HUES6 (cell line): ENCODE results near the gene EMP1.
"Not testable (repeated sequence)": the region's sequence is repeated elsewhere in the genome, so short reads cannot be mapped to it uniquely, and the experiment has no call there.

Source experiments
- H3K27ac ChIP-seq: 2 replicates; pipeline ENCODE4 v1.7.0; 2013; ENCODE audit warnings: low read depth, mild to moderate bottlenecking, low read length, inconsistent platforms
- H3K27me3 ChIP-seq: 2 replicates; pipeline ENCODE4 v1.6.1; 2013; ENCODE audit warnings: low read length; ENCODE audit not compliant: control insufficient read depth, insufficient read depth
- H3K36me3 ChIP-seq: 2 replicates; pipeline ENCODE4 v1.6.1; 2013; ENCODE audit warnings: low read length; ENCODE audit not compliant: control insufficient read depth, insufficient read depth
- H3K4me1 ChIP-seq: 2 replicates; pipeline ENCODE4 v1.6.1; 2013; ENCODE audit warnings: low read length; ENCODE audit not compliant: control insufficient read depth, insufficient read depth
- H3K4me3 ChIP-seq: 2 replicates; pipeline ENCODE4 v1.5.1; 2013; ENCODE audit warnings: low read depth, low read length
- H3K9ac ChIP-seq: one replicate; pipeline ENCODE4 v1.6.1; 2013; ENCODE audit warnings: mild to moderate bottlenecking, low read length
- H3K9me3 ChIP-seq: 2 replicates; pipeline ENCODE4 v1.6.1; 2013; ENCODE audit warnings: low read depth, low read length; ENCODE audit not compliant: control insufficient read depth, insufficient read depth

The EMP1 gene

DNA sequence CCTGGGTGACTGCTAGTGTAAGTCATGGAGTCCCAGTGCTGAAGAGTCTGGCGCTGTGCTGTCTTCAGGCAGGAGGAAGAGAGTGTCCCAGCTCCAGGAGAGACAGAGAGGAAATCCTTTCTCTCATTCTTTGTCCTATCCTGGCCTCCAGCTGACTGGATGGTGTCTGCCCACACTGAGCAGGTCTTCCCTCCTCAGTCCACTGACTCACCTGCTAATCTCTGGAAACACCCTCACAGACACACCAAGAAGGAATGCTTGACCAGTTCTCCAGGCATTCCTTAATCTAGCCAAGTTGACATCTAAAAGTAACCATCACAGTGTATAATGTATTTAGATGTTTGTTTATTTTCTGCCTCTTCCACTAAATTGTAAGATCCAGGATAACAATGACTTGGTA, 53.9 kb downstream of the EMP1 start:
- Histone ChIP-seq H3K9ac (no peak overlapping the region), H3K4me1 (peaks cover 12% of the 10 kb centered on the region), H3K27ac (no peak overlapping the region), H3K27me3 (no peaks in the 10 kb centered on the region), H3K4me3 (no peak overlapping the region), H3K9me3 (no peaks in the 10 kb centered on the region), H3K36me3 (no peaks in the 10 kb centered on the region)

DNA sequence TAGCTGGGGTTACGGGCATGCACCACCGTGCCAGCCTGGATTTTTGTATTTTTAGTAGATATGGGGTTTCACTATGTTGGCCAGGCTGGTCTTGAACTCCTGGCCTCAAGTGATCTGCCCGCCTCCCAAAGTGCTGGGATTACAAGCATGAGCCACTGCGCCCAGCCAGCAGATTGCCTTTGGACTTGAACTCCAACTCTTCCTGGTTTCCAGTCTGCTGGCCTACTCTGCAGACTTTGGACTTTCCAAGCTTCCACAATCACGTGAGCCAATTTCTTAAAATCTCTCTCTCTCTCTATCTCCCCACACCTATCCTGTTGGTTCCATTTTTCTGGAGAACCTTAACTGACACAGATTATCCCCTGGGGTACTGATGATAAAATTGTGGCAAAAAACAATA, 55.0 kb downstream of the EMP1 start:
- Histone ChIP-seq H3K9me3 (no peaks in the 10 kb centered on the region), H3K36me3 (no peaks in the 10 kb centered on the region), H3K9ac (no peak overlapping the region), H3K4me3 (no peak overlapping the region), H3K27ac (no peak overlapping the region), H3K27me3 (no peaks in the 10 kb centered on the region), H3K4me1 (peaks cover 18% of the 10 kb centered on the region)

DNA sequence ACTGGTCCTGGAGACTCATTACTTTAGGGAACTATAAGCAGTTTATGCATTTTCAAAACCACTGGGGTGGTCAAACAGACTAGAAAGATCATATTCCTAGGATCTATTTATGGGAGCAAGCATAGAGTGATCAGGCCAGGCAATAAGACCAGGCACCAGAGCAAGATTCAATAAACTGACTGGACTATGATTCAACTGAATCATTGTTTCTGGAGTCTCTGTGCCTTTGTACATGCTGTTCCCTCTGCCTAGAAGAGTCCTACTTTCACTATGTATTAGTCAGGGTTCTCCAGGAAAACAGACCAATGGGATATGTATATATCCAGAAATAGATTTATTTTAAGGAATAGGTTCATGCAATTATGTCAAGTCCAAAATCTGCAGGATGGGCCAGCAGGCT, 55.5 kb downstream of the EMP1 start:
- Histone ChIP-seq H3K9ac (no peak overlapping the region), H3K36me3 (no peaks in the 10 kb centered on the region), H3K9me3 (no peaks in the 10 kb centered on the region), H3K4me3 (no peak overlapping the region), H3K27ac (no peak overlapping the region), H3K27me3 (no peaks in the 10 kb centered on the region), H3K4me1 (peaks cover 23% of the 10 kb centered on the region)

DNA sequence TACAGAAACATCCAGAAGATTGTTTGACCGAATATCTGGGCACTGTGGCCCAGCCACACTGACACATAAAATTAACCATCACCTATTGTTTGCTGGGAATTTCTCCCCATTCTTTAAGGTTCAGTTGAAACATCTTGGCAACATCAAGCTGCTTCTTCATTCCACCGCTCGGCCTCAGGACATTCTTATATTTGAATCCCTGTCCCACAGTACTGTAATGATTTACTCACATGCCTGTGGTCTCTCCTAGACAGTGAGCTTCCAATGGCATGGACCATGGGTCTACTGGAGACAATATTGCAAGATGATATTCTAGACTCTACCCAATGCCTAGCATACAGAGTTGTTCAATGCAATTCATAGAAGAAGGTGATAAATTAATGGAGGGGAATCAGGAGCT, 56.1 kb downstream of the EMP1 start:
- Histone ChIP-seq H3K9me3 (no peaks in the 10 kb centered on the region), H3K4me1 (peaks cover 27% of the 10 kb centered on the region)

DNA sequence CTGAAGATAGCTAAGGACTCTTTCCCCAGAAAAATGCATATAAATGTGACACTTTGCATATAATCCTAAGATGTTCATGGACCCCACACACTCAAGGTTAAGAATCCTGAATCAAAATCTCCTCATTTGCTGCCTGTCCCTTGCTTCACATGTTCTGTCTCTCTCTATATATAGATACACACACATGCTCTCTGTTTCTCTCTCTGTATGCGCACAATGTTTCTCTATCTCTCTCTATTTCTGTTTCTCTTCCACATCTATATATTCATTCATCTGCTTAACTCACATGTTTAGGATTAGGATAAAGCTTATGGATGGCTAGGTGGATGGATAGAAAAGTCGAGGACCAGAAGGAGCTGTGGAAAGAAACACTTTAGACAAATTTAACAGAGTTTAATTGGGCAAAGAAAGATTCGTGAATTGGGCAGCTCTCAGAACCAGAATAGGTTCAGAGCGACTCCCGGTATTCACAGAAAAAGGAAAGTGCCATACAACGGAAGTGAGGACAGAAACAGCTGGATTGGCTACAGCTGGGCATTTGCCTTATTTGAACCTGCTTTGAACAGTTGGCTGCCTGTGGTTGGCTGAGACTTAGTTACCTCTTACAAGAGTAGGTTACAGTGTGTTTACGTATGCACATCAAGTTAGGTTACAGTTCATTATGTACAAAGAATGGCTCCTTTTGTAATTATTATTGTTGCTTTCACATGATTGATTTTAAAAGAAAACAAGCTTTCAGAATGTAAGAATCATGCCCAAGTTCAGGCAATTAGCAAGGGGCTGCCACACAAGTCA, 57.6 kb downstream of the EMP1 start:
- no peaks in the 10 kb centered on the region for H3K9me3 ChIP-seq
- H3K27ac ChIP-seq, result no peak overlapping the region
- no peaks in the 10 kb centered on the region for H3K27me3 ChIP-seq
- H3K4me3 ChIP-seq, result no peak overlapping the region
- H3K36me3 ChIP-seq, result no peaks in the 10 kb centered on the region
- H3K9ac ChIP-seq, result no peak overlapping the region
- peaks cover 41% of the 10 kb centered on the region for H3K4me1 ChIP-seq

More for the DNA sequence above, 56.1 kb downstream of the EMP1 start:
- Histone ChIP-seq H3K27me3 (no peaks in the 10 kb centered on the region), H3K36me3 (no peaks in the 10 kb centered on the region), H3K9ac (no peak overlapping the region), H3K4me3 (no peak overlapping the region), H3K27ac (no peak overlapping the region)

DNA sequence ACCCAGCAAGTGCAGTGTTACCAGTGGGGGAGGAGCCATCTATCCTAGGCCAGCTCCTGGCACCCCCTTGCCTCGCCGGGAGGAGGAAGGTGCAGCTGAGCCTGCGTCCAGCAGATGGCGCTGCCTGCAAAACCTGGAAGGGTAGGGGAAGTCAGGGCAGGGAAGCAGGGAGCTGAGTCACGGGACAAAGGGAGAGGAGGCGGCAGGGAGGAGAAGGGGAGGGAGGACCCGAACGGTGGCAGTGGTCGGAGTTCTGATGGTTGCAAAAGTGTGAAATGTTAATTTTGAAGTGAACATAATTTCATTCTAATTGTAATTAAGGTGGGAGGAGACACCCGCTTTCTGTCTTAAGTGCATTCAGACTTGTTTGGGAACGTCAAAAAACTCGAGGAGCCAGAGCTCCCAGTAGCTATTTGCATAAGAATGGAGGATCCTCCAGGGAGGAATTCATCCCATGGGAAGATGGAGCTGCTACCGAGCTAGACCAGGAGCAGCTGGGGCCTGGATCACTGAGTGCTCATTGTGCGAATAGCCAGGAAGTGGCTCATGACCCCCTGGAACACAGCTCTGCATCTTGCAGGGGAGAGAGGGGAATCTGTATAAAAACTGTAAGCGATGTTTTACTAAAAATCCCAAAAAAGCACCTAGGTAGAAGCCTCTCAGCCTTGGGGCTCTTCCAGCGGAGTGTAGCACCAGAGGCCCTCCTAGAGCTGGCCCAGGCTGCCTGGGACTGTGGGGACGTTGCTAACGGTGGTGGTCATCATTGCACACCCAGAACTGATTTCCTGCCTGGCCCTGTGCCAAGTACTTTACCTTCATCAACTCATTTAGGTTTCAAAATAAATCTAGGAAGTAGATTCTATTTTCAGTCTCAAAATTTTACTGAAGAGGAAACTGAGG, 59.5 kb downstream of the EMP1 start:
- Histone ChIP-seq H3K4me3 (peak overlapping the region; percentile 48), H3K36me3 (no peaks in the 10 kb centered on the region), H3K27ac (peak overlapping the region; percentile 8; the same call in 1 of the 2 replicates), H3K9ac (peak overlapping the region; percentile 70), H3K4me1 (peaks cover 41% of the 10 kb centered on the region), H3K9me3 (no peaks in the 10 kb centered on the region), H3K27me3 (no peaks in the 10 kb centered on the region)

DNA sequence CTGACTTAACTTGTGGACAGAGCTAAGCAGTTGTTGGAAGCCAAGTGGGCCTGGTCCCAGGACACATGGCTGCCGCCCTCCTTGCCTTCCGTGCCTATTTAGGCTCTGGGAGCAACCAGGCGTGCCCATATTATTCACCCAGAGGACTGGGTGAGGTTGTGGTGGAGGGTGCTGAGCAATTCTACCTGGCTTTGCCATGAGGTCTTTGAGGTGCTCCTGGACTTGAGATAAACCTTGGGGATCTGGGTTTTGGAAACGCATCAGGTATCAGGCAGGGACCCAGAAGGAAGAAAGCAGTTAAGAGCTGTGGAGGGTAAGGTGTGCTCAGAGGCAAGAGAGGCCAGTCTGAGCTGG, 60.1 kb downstream of the EMP1 start:
- H3K4me3 ChIP-seq, result no peak overlapping the region
- H3K4me1 ChIP-seq, result peaks cover 41% of the 10 kb centered on the region
- H3K36me3 ChIP-seq, result no peaks in the 10 kb centered on the region
- no peaks in the 10 kb centered on the region for H3K9me3 ChIP-seq
- no peaks in the 10 kb centered on the region for H3K27me3 ChIP-seq
- peak overlapping the region; percentile 8; the same call in 1 of the 2 replicates for H3K27ac ChIP-seq
- no peak overlapping the region for H3K9ac ChIP-seq

DNA sequence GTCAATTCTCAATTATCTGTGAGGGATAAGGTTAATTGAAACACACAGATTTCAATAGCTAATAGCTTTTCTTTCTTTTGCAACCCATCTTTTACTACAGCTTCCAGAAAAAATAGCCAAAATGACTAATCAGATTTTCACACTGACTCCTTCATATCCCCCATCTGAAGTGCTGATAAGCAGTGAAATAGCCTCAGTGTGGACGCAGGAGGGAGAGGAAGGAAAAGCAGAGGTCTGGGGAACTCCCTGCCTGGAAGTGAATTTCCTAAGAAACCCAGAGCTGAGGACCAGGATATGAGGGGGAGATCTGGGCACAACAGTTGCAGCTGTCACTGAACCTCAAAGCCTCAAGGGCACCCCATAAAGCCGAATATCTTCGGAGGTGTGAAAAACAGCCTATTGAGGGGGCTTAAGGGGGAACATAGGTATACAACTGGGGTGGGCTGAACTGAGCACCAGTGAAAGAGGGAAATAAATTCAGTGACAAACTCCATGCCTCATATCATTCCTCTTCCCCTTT, 60.9 kb downstream of the EMP1 start:
- Histone ChIP-seq H3K4me1 (peaks cover 41% of the 10 kb centered on the region), H3K27me3 (no peaks in the 10 kb centered on the region), H3K9ac (no peak overlapping the region), H3K9me3 (no peaks in the 10 kb centered on the region), H3K36me3 (no peaks in the 10 kb centered on the region), H3K27ac (no peak overlapping the region), H3K4me3 (no peak overlapping the region)

DNA sequence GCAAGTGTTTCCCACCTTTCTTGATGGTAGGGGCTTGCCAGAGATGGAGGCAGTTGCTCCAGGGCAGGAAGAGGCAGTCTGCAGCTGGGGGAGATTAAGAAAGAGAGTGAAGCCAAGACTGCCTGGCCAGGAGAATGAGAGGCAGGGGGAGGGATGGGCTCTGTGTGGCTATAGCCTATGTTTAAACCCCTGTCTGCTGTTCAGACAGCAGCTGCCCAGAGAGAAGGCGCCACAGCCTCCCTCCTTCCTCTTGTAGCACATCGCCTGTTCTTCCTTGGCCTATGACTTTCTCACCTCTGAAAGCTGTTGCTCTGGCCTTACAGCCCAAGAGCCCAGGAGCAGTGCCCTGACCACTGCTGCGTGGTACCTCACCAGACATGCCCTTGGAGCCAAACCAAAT, 61.7 kb downstream of the EMP1 start:
- no peaks in the 10 kb centered on the region for H3K9me3 ChIP-seq
- H3K36me3 ChIP-seq, result no peaks in the 10 kb centered on the region
- H3K4me3 ChIP-seq, result no peak overlapping the region
- no peak overlapping the region for H3K27ac ChIP-seq
- peaks cover 41% of the 10 kb centered on the region for H3K4me1 ChIP-seq
- H3K9ac ChIP-seq, result peak overlapping the region; percentile 30
- H3K27me3 ChIP-seq, result no peaks in the 10 kb centered on the region

DNA sequence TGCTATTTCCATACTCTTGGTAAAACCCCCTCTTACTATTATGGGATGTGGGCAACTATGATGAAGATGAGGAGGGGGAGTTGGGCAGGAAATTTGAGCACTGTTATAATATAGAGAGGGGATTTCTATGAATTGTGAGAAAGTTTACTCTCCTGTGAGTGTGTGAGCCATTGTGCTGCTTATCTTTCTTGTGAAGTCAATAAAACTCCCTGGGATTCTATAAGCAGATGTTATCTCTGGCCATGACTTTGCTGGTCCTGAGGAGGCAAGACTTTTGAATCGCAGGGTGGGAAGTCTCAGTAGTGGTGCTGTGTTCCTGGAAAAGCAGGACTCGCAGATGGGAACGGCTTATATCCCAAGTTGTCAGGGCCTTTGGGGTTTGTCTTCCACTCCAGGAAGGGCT, 62.2 kb downstream of the EMP1 start:
- no peak overlapping the region for H3K27ac ChIP-seq
- peaks cover 41% of the 10 kb centered on the region for H3K4me1 ChIP-seq
- H3K27me3 ChIP-seq, result no peaks in the 10 kb centered on the region
- H3K9me3 ChIP-seq, result no peaks in the 10 kb centered on the region
- H3K36me3 ChIP-seq, result no peaks in the 10 kb centered on the region
- no peak overlapping the region for H3K4me3 ChIP-seq
- H3K9ac ChIP-seq, result peak overlapping the region; percentile 30

DNA sequence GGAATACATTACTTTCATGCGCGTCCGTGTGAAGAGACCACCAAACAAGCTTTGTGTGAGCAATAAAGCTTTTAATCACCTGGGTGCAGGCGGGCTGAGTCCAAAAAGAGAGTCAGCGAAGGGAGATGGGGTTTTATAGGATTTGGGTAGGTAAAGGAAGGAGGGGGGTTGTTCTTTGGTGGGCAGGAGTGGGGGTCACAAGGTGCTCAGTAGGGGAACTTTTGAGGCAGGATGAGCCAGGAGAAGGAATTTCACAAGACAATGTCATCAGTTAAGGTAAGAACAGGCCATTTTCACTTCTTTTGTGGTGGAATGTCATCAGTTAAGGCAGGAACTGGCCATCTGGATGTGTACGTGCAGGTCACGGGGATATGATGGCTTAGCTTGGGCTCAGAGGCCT, 63.1 kb downstream of the EMP1 start:
- H3K4me3 ChIP-seq, H3K9ac ChIP-seq, H3K27me3 ChIP-seq, H3K27ac ChIP-seq, H3K9me3 ChIP-seq, H3K36me3 ChIP-seq: not testable (repeated sequence)
- H3K4me1 ChIP-seq, result peaks cover 36% of the 10 kb centered on the region
